IMR-90 (cell line): ENCODE data around the gene RPLP1.

ENCODE experiments used
- CHD1 ChIP-seq: IDR thresholded peaks from 2 replicates; pipeline ENCODE4 v1.6.1; 2012; ENCODE audit warnings: low read depth, low read length, improper control_type of control experiment
- CTCF ChIP-seq: conservative IDR thresholded peaks from 2 replicates; pipeline ENCODE4 v1.5.1; 2012; ENCODE audit warnings: mild to moderate bottlenecking, low read depth, low read length, improper control_type of control experiment
- ELK1 ChIP-seq: fragments of 150-350 bp; IDR thresholded peaks from 2 replicates; pipeline ENCODE4 v1.6.1; 2016; ENCODE audit warnings: low read depth, mild to moderate bottlenecking, low read length, moderate library complexity, borderline replicate concordance
- MAZ ChIP-seq: IDR thresholded peaks from 2 replicates; pipeline ENCODE4 v1.6.1; 2012; ENCODE audit warnings: low read depth, mild to moderate bottlenecking, low read length, improper control_type of control experiment, moderate library complexity, borderline replicate concordance
- NFE2L2 ChIP-seq: fragments of 150-350 bp; IDR thresholded peaks from 2 replicates; pipeline ENCODE4 v1.6.1; 2016; ENCODE audit warnings: low read depth, mild to moderate bottlenecking, low read length
- POLR2A ChIP-seq: IDR thresholded peaks from 2 replicates; pipeline ENCODE4 v1.6.1; 2012; ENCODE audit warnings: mild to moderate bottlenecking, low read depth, low read length
- RAD21 ChIP-seq: IDR thresholded peaks from 2 replicates; pipeline ENCODE4 v1.6.1; 2012; ENCODE audit warnings: low read length, improper control_type of control experiment
- RFX5 ChIP-seq: IDR thresholded peaks from 2 replicates; pipeline ENCODE4 v1.8.0; 2012; ENCODE audit warnings: low read depth, mild to moderate bottlenecking, low read length, moderate library complexity
- SMC3 ChIP-seq: fragments of 150-350 bp; IDR thresholded peaks from 2 replicates; pipeline ENCODE4 v1.6.1; 2016; ENCODE audit warnings: low read depth, mild to moderate bottlenecking, antibody characterized with exemption, low read length, moderate library complexity
- TF ChIP-seq, protein P1 (sequence below): fragments of 150-350 bp; IDR thresholded peaks from 2 replicates; pipeline ENCODE4 v1.6.1; 2017; ENCODE audit warnings: mild to moderate bottlenecking, antibody characterized with exemption, low read length, low read depth

DNA sequence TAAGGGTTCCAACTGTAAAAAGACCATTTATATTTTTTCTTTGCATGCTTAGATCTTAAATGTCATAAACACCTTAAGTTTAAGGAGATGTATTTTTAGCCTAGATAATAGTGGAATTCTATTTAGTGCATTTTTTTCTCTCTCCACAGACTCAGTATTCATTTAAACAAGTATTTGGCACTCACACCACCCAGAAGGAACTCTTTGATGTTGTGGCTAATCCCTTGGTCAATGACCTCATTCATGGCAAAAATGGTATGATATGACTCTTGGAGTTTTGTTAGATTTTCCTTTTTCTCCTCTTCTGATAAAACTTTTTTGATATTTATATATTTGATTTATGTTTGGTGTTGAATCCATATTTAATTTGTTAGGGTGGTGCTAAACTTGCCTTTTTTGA, 31.1 kb upstream of the RPLP1 start:
- TF ChIP-seq POLR2A: no peak
- TF ChIP-seq, protein P1, sequence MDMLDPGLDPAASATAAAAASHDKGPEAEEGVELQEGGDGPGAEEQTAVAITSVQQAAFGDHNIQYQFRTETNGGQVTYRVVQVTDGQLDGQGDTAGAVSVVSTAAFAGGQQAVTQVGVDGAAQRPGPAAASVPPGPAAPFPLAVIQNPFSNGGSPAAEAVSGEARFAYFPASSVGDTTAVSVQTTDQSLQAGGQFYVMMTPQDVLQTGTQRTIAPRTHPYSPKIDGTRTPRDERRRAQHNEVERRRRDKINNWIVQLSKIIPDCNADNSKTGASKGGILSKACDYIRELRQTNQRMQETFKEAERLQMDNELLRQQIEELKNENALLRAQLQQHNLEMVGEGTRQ: no peak
- TF ChIP-seq RAD21: no peak
- no peak for TF ChIP-seq CTCF
- no peak for TF ChIP-seq RFX5
- no peak for TF ChIP-seq MAZ
- no peak for TF ChIP-seq SMC3
- TF ChIP-seq NFE2L2: no peak
- no peak for TF ChIP-seq CHD1
- no peak for TF ChIP-seq ELK1
